Heart right ventricle (tissue), 16 donors: ENCODE results near the gene PRR14L. TPM values are rescaled to one million over a fixed set of nuclear protein-coding genes. Genes with fewer than 3 reads are reported as not detected.

Source experiments
- ATAC-seq, 8 donors: fragments of 200-7000 bp; cut with Tn5 transposase; one replicate each; pipeline ENCODE4 v1.9.1; 2020; ENCODE audit warnings: mild to moderate bottlenecking in 8 of 8, moderate library complexity in 8 of 8, moderate number of reproducible peaks in 1 of 8
- DNase-seq, 2 donors: peaks; one replicate each; pipeline ENCODE4 v3.0.0-alpha.2; 2020
- H3K27ac ChIP-seq, 10 donors: fragments of 200-600 bp; sonication (generic) in 2 of 10; one replicate each; pipeline versions ENCODE4 v1.5.0 to v1.8.0; 2020 to 2022; ENCODE audit warnings: mild to moderate bottlenecking in 3 of 10
- H3K27me3 ChIP-seq, 7 donors: fragments of 200-600 bp; one replicate each; pipeline ENCODE4 v1.8.0; 2021 to 2022; ENCODE audit warnings: mild to moderate bottlenecking in 2 of 7
- H3K36me3 ChIP-seq, 9 donors: fragments of 200-600 bp; sonication (generic) in 1 of 9; one replicate each; pipeline versions ENCODE4 v1.5.0 to v1.8.0; 2020 to 2022; ENCODE audit warnings: mild to moderate bottlenecking in 2 of 9
- H3K4me1 ChIP-seq, 9 donors: fragments of 200-600 bp; sonication (generic) in 1 of 9; one replicate each; pipeline versions ENCODE4 v1.5.0 to v1.8.0; 2020 to 2022; ENCODE audit warnings: mild to moderate bottlenecking in 4 of 9
- H3K4me3 ChIP-seq, 10 donors: fragments of 200-600 bp; sonication (generic) in 2 of 10; one replicate each; pipeline versions ENCODE4 v1.5.0 to v1.8.0; 2020 to 2022; ENCODE audit warnings: mild to moderate bottlenecking in 7 of 10, moderate library complexity in 2 of 10
- H3K9me3 ChIP-seq, 11 donors: fragments of 200-600 bp in 10 of 11; sonication (generic) in 2 of 11; one replicate each; pipeline versions ENCODE4 v1.5.0 to v1.8.0; 2013 to 2022; ENCODE audit warnings: mild to moderate bottlenecking in 2 of 11, control low read depth in 1 of 11, moderate library complexity in 1 of 11
- WGBS, 2 donors: extraction: QIAGEN DNeasy Blood & Tissue Kit; methylation state at CpG; one replicate each; pipeline ENCODE4 v1.1.7; 2013; ENCODE audit warnings: inconsistent platforms in 1 of 2; 5-methylcytosine and 5-hydroxymethylcytosine counted together
- intact Hi-C, 10 donors: fragments of 100-400 bp; cut with DNase I; formaldehyde crosslinking; loops; one replicate each; pipeline versions ENCODE4 v1.11.1 to v1.14.2; 2022
- polyA plus RNA-seq, 2 donors: library from polyadenylated mRNA; stranded (reverse); fragments of 200-250 nt; gene quantifications; one replicate each; pipeline ENCODE4 v1.2.3, GENCODE V29; 2013
- total RNA-seq, 10 donors: library from RNA; stranded (reverse); fragmentation: NEBNext Ultra II Directional in 3 of 10; extraction: Animal tissue kit (Norgen Biotek cat#: 25700) in 3 of 10; gene quantifications; one replicate each; pipeline versions ENCODE4 v1.2.1 to v1.2.4, GENCODE V29; 2021 to 2023
- TF ChIP-seq, protein P1 (sequence below), 9 donors: fragments of 200-600 bp; sonication (generic) in 2 of 9; IDR thresholded peaks; one replicate each; pipeline versions ENCODE4 v1.5.0 to v1.8.0; 2021 to 2022; ENCODE audit warnings: antibody characterized with exemption in 9 of 9, mild to moderate bottlenecking in 5 of 9, moderate library complexity in 1 of 9
- donor health status: Arrhythmogenic right ventricular cardiomyopathy.
- donor health status: ischemic (EF 13 %, LVEDD 7.1; RV severe dilation, severe dysfunction).
- donor health status: healthy with polysubstance abuse.
- donor health status: DM: no; HTN: yes; CAD: no.
- donor health status: DM: no; HTN: no; CAD: no.
- donor health status: ischemic (EF 25% LVEDD 6.9; RV normal size, moderate dysfunction).
- donor health status: ischemic (EF 25% LVEDD 5.7; RV mildly dilated, moderate dysfunction).
- donor health status: healthy.
- donor health status: DM: yes; HTN: yes; CAD: no.
- donor health status: Ischemic cardiomyopathy.
- donor health status: ischemic (EF 35%, LVEDD 5.7; RV mildly dilated, moderate dysfunction).
- donor health status: nonischemic (EF 11% LVEDD 7.7; RV severe dilation, severe dysfunction).
- donor health status: DM: yes; HTN: yes; CAD: no.
- donor health status: PGD.
- donor health status: ischemic (EF 29% LVEDD 5.4; RV normal size, mild dysfunction).
- donor health status: nonischemic (EF 23%, LVEDD 6.1; RV moderate dilation, normal function).

Gene PRR14L
- total and polyA plus RNA-seq, 12 donors, result 4.0 to 19.6 (median 17.0) TPM

DNA sequence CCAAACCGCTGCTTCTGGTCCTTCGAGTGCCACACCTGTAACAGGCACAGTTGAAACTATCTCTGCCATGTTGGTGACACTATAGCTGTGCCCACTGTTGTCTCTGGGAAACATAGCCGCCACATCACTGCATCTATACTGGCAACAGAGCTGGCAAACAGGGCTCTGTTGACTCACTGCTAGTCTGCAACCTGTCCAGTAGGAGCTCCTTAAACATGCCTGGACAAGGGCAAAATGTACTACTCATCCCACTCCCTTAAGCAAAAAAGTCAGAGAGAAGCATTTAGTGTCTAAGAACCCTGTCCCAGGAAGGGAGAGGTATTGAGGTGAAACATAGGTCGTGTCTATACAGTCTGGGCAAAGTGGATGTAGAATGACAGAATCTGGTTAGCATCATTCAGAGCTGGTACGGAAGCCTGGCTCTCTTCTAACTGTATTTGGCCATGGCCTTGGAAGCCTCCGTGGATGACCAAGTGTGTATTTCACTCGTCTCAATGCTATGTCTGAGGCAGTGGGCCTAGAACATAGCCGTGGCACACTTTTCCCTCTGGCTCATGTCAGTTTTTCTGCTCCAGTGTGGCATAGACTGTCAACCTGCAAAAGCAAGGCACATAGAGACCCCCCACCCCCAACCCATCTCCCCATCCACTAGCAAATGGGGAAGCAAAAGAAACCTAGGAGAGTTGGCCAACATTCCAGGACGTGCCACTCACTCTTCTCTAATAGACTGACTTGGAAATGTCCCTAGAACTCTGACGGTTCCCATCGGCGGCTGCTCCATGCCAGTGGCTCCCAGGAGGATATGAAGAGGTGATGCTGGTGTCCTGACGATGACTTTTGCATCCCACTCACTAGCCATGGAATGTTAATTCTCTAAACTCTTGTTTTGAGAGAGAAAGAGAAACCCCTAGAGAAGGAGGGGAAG lies 66.5 kb downstream of the PRR14L start:
- peaks cover 0 to 60% (median 16%) of the 10 kb centered on the region in 9 donors for H3K36me3 ChIP-seq
- WGBS, 2 donors, result 73 to 76% methylated on average over 13 of the region's 13 CpGs
- H3K27me3 ChIP-seq, result no peaks in the 10 kb centered on the region
- H3K4me3 ChIP-seq, result no peak overlapping the region
- intact Hi-C loops, result no loop called here
- no peak overlapping the region for H3K27ac ChIP-seq
- H3K4me1 ChIP-seq, result peaks cover 0 to 22% (median 5%) of the 10 kb centered on the region in 9 donors
- TF ChIP-seq, protein P1, sequence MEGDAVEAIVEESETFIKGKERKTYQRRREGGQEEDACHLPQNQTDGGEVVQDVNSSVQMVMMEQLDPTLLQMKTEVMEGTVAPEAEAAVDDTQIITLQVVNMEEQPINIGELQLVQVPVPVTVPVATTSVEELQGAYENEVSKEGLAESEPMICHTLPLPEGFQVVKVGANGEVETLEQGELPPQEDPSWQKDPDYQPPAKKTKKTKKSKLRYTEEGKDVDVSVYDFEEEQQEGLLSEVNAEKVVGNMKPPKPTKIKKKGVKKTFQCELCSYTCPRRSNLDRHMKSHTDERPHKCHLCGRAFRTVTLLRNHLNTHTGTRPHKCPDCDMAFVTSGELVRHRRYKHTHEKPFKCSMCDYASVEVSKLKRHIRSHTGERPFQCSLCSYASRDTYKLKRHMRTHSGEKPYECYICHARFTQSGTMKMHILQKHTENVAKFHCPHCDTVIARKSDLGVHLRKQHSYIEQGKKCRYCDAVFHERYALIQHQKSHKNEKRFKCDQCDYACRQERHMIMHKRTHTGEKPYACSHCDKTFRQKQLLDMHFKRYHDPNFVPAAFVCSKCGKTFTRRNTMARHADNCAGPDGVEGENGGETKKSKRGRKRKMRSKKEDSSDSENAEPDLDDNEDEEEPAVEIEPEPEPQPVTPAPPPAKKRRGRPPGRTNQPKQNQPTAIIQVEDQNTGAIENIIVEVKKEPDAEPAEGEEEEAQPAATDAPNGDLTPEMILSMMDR (IDR thresholded peaks at IDR 0.05), result no peak
- H3K9me3 ChIP-seq, result no peaks in the 10 kb centered on the region
- peak in 4 of 8 donors; percentile 7 to 46 (median 20) for ATAC-seq
- no peak for DNase-seq

DNA sequence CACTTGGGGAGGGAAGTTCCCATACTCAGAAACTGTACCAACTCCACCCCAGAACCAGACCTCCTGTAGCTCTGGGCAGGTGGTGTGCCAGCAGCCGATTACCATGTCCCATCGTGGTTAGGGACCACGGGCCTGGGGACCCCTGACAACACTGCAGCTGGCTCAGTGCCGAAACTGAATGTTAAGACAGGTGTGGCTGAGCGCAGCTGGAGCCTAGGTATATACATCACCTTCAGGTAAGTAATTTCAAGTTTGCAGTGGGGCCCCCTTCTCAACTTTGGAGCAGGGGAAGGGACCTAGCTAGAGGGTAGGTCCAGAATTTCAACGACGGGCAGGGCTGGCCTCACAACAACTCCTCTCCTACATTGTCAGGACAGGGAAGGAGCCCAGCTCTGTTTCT lies 67.2 kb downstream of the PRR14L start:
- H3K9me3 ChIP-seq, result no peaks in the 10 kb centered on the region
- H3K27ac ChIP-seq, result no peak overlapping the region
- no peak overlapping the region for H3K4me3 ChIP-seq
- H3K27me3 ChIP-seq, result no peaks in the 10 kb centered on the region
- intact Hi-C loops, result no loop called here
- WGBS, 2 donors, result 93% methylated on average over 7 of the region's 7 CpGs
- no peak for DNase-seq
- TF ChIP-seq, protein P1 (IDR thresholded peaks at IDR 0.05), result no peak
- peaks cover 0 to 53% (median 13%) of the 10 kb centered on the region in 9 donors for H3K36me3 ChIP-seq
- peak in 3 of 8 donors; percentile 12 to 17 (median 16) for ATAC-seq
- peaks cover 0 to 22% (median 5%) of the 10 kb centered on the region in 9 donors for H3K4me1 ChIP-seq

DNA sequence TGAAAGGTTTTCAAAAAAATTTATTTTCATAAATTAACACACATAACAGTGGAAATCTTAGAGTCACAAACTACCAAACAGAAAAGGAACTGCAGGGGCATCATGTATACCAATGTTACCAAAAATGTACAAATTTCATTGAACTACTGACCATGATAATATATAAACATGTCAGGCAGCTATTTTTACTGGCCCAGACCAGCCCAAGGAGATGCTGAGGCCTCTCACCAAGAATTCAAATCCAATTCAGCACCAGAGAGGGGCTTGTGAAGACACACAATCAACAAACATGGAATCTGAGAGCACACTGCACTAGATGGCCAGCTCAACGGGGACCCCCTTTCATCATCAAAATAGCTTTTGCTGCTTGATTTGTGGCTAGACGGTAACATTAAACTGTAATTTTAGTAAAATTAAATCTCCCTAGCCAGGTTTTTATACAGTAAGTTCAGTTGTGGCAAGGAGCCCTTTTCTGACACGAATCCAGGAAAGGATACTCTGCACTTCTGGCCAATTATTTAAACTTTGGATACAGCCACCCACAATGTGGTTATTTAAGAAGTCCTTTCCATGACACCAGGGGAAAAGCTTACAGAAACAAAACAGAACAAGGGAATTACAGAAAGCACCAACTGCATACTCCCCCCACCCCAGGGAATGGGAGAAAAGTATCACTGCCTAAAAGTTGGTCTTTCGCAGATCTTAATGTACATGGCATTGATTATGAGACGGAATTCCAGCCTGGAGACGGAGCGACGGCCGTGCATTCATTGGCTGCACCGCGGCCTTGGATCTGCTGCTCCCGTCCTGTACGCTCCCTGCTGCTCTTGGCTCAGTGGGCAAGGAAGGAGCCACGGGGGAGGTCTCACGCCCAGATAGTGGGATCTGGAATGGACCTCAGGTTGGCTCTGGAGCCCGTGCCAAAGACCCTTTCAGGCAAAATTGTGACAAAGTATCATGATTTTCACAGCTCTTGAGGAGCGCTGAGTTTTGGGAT lies 68.3 kb downstream of the PRR14L start:
- intact Hi-C loops, result no loop called here
- no peak for DNase-seq
- 84 to 90% methylated on average over 17 of the region's 17 CpGs for WGBS, 2 donors
- TF ChIP-seq, protein P1 (IDR thresholded peaks at IDR 0.05), result no peak
- no peak for ATAC-seq
- Histone ChIP-seq H3K27ac (peak overlapping the region in 2 of 10 donors; percentile 25 to 60), H3K9me3 (no peaks in the 10 kb centered on the region), H3K4me3 (no peak overlapping the region), H3K36me3 (peaks cover 0 to 42% (median 7%) of the 10 kb centered on the region in 9 donors), H3K4me1 (peaks cover 0 to 25% (median 5%) of the 10 kb centered on the region in 9 donors), H3K27me3 (no peaks in the 10 kb centered on the region)

DNA sequence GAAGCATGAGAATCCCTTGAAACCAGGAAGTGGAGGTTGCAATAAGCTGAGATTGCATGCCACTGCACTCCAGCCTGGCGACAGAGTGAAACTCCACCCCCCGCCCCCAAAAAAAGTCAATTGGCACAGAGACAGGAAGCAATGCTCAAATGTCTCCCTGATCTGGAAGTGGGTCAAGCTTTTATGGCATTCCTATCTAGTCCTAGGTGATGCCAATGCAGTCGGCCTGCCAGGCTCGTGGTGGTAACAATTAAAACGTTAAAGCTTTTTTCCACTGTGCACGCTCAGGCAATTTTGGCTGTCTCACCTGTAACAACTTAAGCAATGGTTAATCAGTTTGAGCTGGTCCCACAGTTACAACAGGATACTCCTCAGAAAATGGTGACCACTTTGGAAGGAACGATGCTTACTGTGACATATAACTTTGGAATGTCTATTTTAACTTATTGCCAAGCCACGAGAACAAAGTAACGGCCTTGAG lies 69.0 kb downstream of the PRR14L start:
- Histone ChIP-seq H3K4me1 (peaks cover 0 to 29% (median 7%) of the 10 kb centered on the region in 9 donors), H3K9me3 (no peaks in the 10 kb centered on the region), H3K36me3 (peaks cover 0 to 35% (median 6%) of the 10 kb centered on the region in 9 donors), H3K27me3 (no peaks in the 10 kb centered on the region), H3K27ac (peak overlapping the region in 3 of 10 donors; percentile 25 to 60 (median 53)), H3K4me3 (no peak overlapping the region)
- DNase-seq, result no peak
- peak in 1 of 8 donors; percentile 36 for ATAC-seq
- WGBS, 2 donors, result 47 to 49% methylated on average over 9 of the region's 9 CpGs
- TF ChIP-seq, protein P1 (IDR thresholded peaks at IDR 0.05), result no peak
- intact Hi-C loops, result no loop called here
